Fibroblast of villous mesenchyme (primary cell): ENCODE measurements around the gene UGDH. TPM values are rescaled to one million over a fixed set of nuclear protein-coding genes. Genes with fewer than 3 reads are reported as not detected.
"Not testable (repeated sequence)": the region's sequence is repeated elsewhere in the genome, so short reads cannot be mapped to it uniquely, and the experiment has no call there.

Source experiments
- DNase-seq: peaks from one replicate; pipeline ENCODE4 v3.0.0-alpha.2; 2010; ENCODE audit warnings: low read depth
- H3K4me3 ChIP-seq: 2 replicates; pipeline ENCODE4 v1.5.1; 2011; ENCODE audit warnings: low read depth, mild to moderate bottlenecking, low read length
- total RNA-seq: library from RNA; depleted of rRNA; stranded (reverse); fragments of >200 nt; gene quantifications from 2 replicates; pipeline ENCODE4 v1.2.3, GENCODE V29; 2012
- TF ChIP-seq, protein P1 (sequence below): IDR thresholded peaks from 2 replicates; pipeline ENCODE4 v1.5.1; 2012; ENCODE audit warnings: low read depth, mild to moderate bottlenecking, low read length; ENCODE audit not compliant: insufficient read depth

The UGDH gene
- total RNA-seq, 1 donor, result 159 TPM

DNA sequence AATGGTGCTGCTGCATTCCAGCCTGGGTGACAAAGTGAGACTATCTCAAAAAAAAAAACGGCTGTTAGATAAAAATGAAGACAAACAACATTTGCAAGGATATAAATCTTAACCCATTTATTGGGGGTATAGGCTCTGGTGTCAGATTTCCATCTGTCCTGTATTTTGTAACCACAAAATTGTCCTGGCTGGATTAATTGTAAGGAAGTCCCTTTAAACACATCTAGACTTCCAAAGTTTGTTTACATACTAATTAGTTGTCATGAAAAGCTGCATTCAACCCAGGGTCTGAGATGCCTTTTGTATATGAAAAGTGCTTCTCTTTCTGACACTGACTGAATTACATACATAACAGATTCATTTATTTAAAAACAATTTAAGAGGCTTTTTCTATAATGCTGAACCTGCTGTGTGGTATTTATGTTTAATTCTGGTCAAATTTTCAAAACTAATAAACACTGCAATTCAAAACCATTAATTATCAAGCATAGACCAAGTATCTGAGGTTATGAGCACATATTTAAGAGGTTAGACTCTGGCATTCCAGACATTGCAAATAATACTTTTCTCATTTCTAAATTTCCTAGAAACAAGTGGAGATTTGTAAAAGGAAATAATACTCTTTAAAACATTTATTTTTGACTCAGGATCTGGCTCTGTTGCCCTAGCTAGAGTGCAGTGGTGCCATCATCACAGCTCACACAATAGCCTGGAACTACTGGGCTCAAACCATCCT, 17.5 kb upstream of the UGDH start:
- peak; percentile 67 for DNase-seq
- no peak overlapping the region for H3K4me3 ChIP-seq
- TF ChIP-seq, protein P1, sequence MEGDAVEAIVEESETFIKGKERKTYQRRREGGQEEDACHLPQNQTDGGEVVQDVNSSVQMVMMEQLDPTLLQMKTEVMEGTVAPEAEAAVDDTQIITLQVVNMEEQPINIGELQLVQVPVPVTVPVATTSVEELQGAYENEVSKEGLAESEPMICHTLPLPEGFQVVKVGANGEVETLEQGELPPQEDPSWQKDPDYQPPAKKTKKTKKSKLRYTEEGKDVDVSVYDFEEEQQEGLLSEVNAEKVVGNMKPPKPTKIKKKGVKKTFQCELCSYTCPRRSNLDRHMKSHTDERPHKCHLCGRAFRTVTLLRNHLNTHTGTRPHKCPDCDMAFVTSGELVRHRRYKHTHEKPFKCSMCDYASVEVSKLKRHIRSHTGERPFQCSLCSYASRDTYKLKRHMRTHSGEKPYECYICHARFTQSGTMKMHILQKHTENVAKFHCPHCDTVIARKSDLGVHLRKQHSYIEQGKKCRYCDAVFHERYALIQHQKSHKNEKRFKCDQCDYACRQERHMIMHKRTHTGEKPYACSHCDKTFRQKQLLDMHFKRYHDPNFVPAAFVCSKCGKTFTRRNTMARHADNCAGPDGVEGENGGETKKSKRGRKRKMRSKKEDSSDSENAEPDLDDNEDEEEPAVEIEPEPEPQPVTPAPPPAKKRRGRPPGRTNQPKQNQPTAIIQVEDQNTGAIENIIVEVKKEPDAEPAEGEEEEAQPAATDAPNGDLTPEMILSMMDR, result no peak

DNA sequence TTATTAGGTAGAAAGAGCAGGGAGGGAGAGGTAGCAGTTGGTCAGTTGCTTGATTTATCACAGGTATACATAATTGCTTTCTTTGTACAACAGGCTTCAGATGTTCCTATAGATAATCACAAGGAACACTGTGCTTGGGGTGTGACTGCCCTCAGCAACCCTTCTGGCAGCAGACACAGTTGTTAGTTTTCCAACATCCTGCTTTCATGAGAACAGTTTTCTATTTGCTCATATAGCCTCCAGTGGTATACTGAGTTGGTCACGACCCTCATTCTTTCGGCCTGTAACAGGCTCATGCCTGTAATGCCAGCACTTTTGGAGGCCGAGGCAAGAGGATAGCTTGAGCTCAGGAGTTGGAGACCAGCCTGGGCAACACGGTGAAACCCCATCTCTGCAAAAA, 16.8 kb upstream of the UGDH start:
- not testable (repeated sequence) for DNase-seq, H3K4me3 ChIP-seq

DNA sequence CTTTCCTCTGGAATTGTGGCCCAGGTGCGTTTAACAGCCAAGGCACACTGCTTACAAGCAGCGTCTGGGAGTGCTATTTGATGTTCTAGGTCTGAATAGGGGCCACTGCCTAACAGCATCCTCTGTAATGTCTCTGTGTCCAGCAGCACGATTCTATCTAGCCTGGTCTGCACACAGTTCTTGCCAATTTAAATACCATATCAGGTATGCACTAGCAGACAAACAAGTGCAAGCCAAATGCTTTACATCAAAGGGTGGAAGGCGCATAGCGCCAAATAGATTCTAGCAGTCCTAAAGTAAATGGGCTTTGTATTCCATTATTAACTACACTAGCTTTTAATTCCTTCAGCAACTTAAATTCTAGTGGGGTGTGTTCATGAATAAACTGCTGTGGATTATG, 15.8 kb upstream of the UGDH start:
- no peak for DNase-seq
- TF ChIP-seq, protein P1, result no peak
- H3K4me3 ChIP-seq, result no peak overlapping the region

DNA sequence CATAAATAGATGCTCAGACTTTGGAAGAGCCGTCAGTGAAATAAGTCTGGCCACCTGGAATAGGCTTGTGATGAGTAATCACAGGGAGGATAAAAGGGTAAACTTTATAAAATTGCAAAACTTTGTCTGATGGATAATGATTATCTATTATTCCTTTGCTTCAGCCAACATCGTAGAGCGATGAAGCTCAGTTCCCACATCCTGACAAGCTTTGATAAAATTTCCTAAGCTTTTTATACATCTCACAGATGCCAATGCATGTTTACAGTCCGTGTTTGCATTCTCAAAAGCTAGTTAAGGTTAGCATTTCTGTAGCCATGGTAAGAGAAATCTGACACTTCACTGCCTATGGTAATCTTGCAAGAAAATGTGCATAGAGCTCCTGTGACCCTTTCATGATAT, 15.4 kb upstream of the UGDH start:
- no peak overlapping the region for H3K4me3 ChIP-seq
- no peak for DNase-seq
- TF ChIP-seq, protein P1, result no peak

DNA sequence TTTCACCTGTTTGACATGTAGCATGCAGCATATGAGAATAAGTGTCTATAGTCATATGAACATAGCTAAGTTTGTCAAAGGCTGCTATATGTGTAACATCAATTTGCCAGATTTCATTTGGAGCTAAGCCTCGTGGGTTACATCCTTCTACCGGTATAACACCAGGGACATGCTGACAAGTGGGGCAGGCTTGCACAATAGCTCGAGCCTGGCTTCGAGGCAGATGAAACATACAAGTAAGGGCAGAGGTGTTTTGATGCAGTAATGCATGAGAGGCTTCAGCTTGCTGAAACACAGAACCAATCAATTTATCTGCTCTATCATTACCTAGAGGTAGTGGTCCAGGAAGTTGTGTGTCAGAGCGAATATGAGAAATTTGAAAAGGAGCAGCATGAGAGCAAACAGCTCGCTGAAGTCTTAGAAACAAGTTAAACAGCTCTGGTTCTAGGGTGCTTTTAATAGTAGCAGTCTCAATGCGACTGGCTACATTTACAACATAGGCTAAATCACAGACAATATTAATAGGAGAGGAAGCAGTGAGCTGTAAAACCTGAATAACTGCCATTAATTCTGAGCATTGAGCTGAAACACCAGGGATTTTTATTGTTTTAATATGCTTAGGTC, 14.9 kb upstream of the UGDH start:
- no peak overlapping the region for H3K4me3 ChIP-seq
- TF ChIP-seq, protein P1, result no peak
- peak; percentile 49 for DNase-seq

DNA sequence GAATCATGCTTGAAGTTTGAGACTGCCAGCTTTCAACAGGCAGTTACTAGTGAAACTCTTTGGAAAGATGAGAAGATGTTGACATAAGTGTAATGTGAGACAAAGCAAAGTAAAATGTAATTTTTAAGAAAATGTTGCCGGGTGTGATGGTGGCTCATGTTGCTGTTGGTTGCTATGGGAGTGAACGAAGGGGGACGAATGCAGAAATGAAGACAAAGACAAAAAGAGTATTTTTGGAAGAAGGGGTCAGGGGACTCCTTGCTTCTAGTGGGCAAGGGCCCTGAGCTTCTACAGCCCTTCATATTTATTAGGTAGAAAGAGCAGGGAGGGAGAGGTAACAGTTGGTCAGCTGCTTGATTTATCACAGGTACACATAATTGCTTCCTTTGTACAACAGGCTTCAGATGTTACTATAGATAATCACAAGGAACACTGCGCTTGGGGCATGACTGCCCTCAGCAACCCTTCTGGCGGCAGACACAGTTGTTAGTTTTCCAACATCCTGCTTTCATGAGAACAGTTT, 11.9 kb upstream of the UGDH start:
- H3K4me3 ChIP-seq, result no peak overlapping the region
- TF ChIP-seq, protein P1, result no peak
- DNase-seq, result no peak

DNA sequence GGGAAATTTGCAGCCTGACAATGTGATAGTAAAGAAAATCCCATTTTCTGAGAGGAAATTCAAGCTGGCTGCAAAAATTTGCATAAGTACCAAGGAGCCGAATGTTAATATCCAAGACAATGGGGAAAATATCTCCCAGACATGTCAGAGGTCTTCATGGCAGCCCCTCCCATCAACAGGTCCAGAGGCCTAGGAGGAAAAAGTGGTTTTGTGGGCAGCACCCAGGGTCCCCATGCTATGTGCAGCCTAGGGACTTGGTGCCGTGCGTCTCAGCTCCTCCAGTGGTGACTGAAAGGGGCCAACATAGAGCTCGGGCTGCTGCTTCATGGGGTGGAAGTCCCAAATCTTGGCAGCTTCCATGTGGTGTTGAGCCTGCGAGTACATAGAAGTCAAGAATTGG, 6.3 kb upstream of the UGDH start:
- H3K4me3 ChIP-seq, result no peak overlapping the region
- TF ChIP-seq, protein P1, result no peak
- DNase-seq, result no peak

DNA sequence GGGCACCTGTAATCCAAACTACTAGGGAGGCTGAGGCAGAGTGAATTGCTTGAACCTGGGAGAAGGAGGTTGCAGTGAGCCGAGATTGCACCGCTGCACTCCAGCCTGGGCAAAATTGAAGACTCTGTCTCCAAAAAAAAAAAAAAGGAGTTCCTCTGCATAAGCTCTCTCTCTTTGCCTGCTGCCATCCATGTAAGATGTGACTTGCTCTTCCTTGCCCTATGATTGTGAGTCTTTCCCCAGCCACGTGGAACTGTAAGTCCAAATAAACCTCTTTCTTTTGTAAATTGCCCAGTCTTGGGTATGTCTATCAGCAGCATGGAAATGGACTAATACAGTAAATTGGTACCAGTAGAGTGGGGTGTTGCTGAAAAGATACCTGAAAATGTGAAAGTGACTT, 5.0 kb upstream of the UGDH start:
- DNase-seq, H3K4me3 ChIP-seq: not testable (repeated sequence)
